SK-N-SH (cell line): ENCODE data around the gene SLC34A3. TPM values are rescaled to one million over a fixed set of nuclear protein-coding genes. Genes with fewer than 3 reads are reported as not detected.
A peak's percentile ranks its signal among the peaks of the same experiment; 100 is the strongest.

ENCODE experiments used
- CTCF ChIA-PET: fragments of 300-600, 350-600 bp; formaldehyde crosslinking; extraction: SDS; loops from one replicate; lab custom pipeline; 2021; lab: Yijun Ruan, JAX
- POLR2A ChIA-PET: fragments of 350-600 bp; sonication (Branson Sonifier 250); formaldehyde crosslinking; extraction: SDS; loops from one replicate; lab custom pipeline; 2020; ENCODE audit warnings: antibody characterized with exemption, inconsistent platforms; lab: Yijun Ruan, JAX
- DNase-seq: peaks from one replicate; pipeline ENCODE4 v3.0.0; 2012
- H2AFZ ChIP-seq: fragments of 200-600 bp; sonication (generic); 2 replicates; pipeline ENCODE4 v1.8.1; 2016; ENCODE audit warnings: antibody characterized with exemption, mild to moderate bottlenecking, low read depth
- H3F3A ChIP-seq: fragments of 200-600 bp; sonication (generic); replicated peaks from 2 replicates; pipeline ENCODE3; 2016; ENCODE audit warnings: antibody characterized with exemption, mild to moderate bottlenecking; ENCODE audit not compliant: insufficient read depth
- H3K27ac ChIP-seq, 2 experiments: fragments of 200-500 bp in 1 of 2; fragments of 200-600 bp in 1 of 2; sonication (Bioruptor generic) in 1 of 2; sonication (generic), shearing (Covaris generic) in 1 of 2; 2 replicates each; pipeline versions ENCODE4 v1.5.1 to v1.6.1; 2014 to 2016; ENCODE audit warnings: low read depth in 2 of 2, inconsistent platforms in 1 of 2, low read length in 1 of 2, mild to moderate bottlenecking in 1 of 2, mixed read lengths in 1 of 2
- H3K27me3 ChIP-seq: fragments of 200-600 bp; sonication (generic), shearing (Covaris generic); 2 replicates; pipeline ENCODE4 v1.6.1; 2016; ENCODE audit warnings: mixed run types; ENCODE audit not compliant: insufficient read depth
- H3K36me3 ChIP-seq, 2 experiments: fragments of 200-500 bp in 1 of 2; fragments of 200-600 bp in 1 of 2; sonication (Bioruptor generic) in 1 of 2; sonication (generic) in 1 of 2; replicated peaks in 1 of 2; 2 replicates each; pipeline versions ENCODE3 to v1.5.1; 2014 to 2016; ENCODE audit warnings: low read length in 1 of 2, mild to moderate bottlenecking in 1 of 2; ENCODE audit not compliant: insufficient read depth in 2 of 2, control insufficient read depth in 1 of 2
- H3K4me1 ChIP-seq, 2 experiments: fragments of 200-500 bp in 1 of 2; fragments of 200-600 bp in 1 of 2; sonication (Bioruptor generic) in 1 of 2; sonication (generic), shearing (Covaris generic) in 1 of 2; 2 replicates each; pipeline versions ENCODE4 v1.5.1 to v1.6.1; 2014 to 2016; ENCODE audit warnings: low read depth in 1 of 2, low read length in 1 of 2, mixed run types in 1 of 2; ENCODE audit not compliant: insufficient read depth in 2 of 2, control insufficient read depth in 1 of 2
- H3K4me2 ChIP-seq: fragments of 200-600 bp; sonication (generic), shearing (Covaris generic); 2 replicates; pipeline ENCODE4 v1.6.1; 2017; ENCODE audit warnings: mixed run types
- H3K4me3 ChIP-seq, 2 experiments: fragments of 200-500 bp in 1 of 2; fragments of 200-600 bp in 1 of 2; sonication (Bioruptor generic) in 1 of 2; sonication (generic), shearing (Covaris generic) in 1 of 2; 2 replicates each; pipeline versions ENCODE4 v1.5.1 to v1.8.1; 2014 to 2016; ENCODE audit warnings: low read depth in 2 of 2, inconsistent platforms in 1 of 2, low read length in 1 of 2, mild to moderate bottlenecking in 1 of 2, mixed read lengths in 1 of 2, moderate library complexity in 1 of 2
- H3K79me2 ChIP-seq: fragments of 200-600 bp; sonication (generic); 2 replicates; pipeline ENCODE4 v1.8.1; 2017; ENCODE audit warnings: mild to moderate bottlenecking; ENCODE audit not compliant: insufficient read depth
- H3K9ac ChIP-seq: fragments of 200-600 bp; sonication (generic); 2 replicates; pipeline ENCODE4 v1.6.1; 2017; ENCODE audit warnings: mixed run types
- H3K9me2 ChIP-seq: fragments of 200-600 bp; sonication (generic); 2 replicates; pipeline ENCODE4 v1.6.1; 2017; ENCODE audit warnings: mixed run types
- H3K9me3 ChIP-seq: fragments of 200-600 bp; sonication (generic); 2 replicates; pipeline ENCODE4 v1.6.1; 2017; ENCODE audit warnings: mixed run types, mild to moderate bottlenecking, moderate library complexity
- H4K20me1 ChIP-seq: fragments of 200-600 bp; sonication (generic); 2 replicates; pipeline ENCODE4 v1.6.1; 2017; ENCODE audit warnings: mild to moderate bottlenecking, mixed run types; ENCODE audit not compliant: insufficient read depth
- CHD2 ChIP-seq: fragments of 150-350 bp; IDR thresholded peaks from 2 replicates; pipeline ENCODE4 v1.6.1; 2018; ENCODE audit warnings: low read length; ENCODE audit not compliant: partially characterized antibody
- ELF1 ChIP-seq: IDR thresholded peaks from 2 replicates; pipeline ENCODE4 v1.4.0; 2012
- EP300 ChIP-seq, 2 experiments: IDR thresholded peaks; 2 replicates each; pipeline versions ENCODE4 v1.4.0 to v1.6.1; 2012; ENCODE audit warnings: borderline replicate concordance in 1 of 2, low read depth in 1 of 2, low read length in 1 of 2
- EZH2phosphoT487 ChIP-seq: fragments of 200-600 bp; sonication (generic); IDR thresholded peaks from 2 replicates; pipeline ENCODE4 v1.6.1; 2017; ENCODE audit warnings: low read depth, mixed run types, mild to moderate bottlenecking, antibody characterized with exemption, moderate library complexity, borderline replicate concordance
- FOSL2 ChIP-seq: IDR thresholded peaks from 2 replicates; pipeline ENCODE4 v1.4.0; 2012; ENCODE audit warnings: low read depth, mild to moderate bottlenecking, moderate library complexity, borderline replicate concordance
- FOXM1 ChIP-seq: IDR thresholded peaks from 2 replicates; pipeline ENCODE4 v1.4.0; 2012; ENCODE audit warnings: low read depth, mild to moderate bottlenecking
- GABPA ChIP-seq: IDR thresholded peaks from 2 replicates; pipeline ENCODE4 v1.4.0; 2012; ENCODE audit warnings: low read depth, mild to moderate bottlenecking
- GATA2 ChIP-seq: sonication (generic); formaldehyde crosslinking; IDR thresholded peaks from 2 replicates; pipeline ENCODE4 v1.5.0; 2020; ENCODE audit warnings: mild to moderate bottlenecking, missing genetic modification reagents
- JUND ChIP-seq: IDR thresholded peaks from 2 replicates; pipeline ENCODE4 v1.4.0; 2012
- MXI1 ChIP-seq: IDR thresholded peaks from 2 replicates; pipeline ENCODE4 v1.6.1; 2012; ENCODE audit warnings: mild to moderate bottlenecking, low read depth, low read length, improper control_type of control experiment
- RXRA ChIP-seq: IDR thresholded peaks from 2 replicates; pipeline ENCODE4 v1.4.0; 2012; ENCODE audit warnings: low read depth, mild to moderate bottlenecking, borderline replicate concordance
- TCF12 ChIP-seq: IDR thresholded peaks from 2 replicates; pipeline ENCODE4 v1.4.0; 2012
- YY1 ChIP-seq: IDR thresholded peaks from 2 replicates; pipeline ENCODE4 v1.4.0; 2012; ENCODE audit warnings: low read depth, mild to moderate bottlenecking
- WGBS: methylation state at CpG from one replicate; pipeline ENCODE4 v1.1.6; 2017; ENCODE audit warnings: low lambda C conversion rate; 5-methylcytosine and 5-hydroxymethylcytosine counted together
- polyA plus RNA-seq, 3 experiments: library from polyadenylated mRNA; depleted of rRNA; stranded (reverse); fragments of >200 nt; gene quantifications; 2 replicates each; pipeline ENCODE4 v1.2.3, GENCODE V29; 2012
- TF ChIP-seq, protein P1 (sequence below): IDR thresholded peaks from 2 replicates; pipeline ENCODE4 v1.6.1; 2012; ENCODE audit warnings: mild to moderate bottlenecking, low read depth, low read length, moderate library complexity
- TF ChIP-seq, protein P2 (sequence below): IDR thresholded peaks from 2 replicates; pipeline ENCODE4 v1.4.0; 2012; ENCODE audit warnings: low read depth

Gene SLC34A3
- polyA plus RNA-seq, 1 of the 3 experiments (the other 2 are of a cell fraction), result not detected

DNA sequence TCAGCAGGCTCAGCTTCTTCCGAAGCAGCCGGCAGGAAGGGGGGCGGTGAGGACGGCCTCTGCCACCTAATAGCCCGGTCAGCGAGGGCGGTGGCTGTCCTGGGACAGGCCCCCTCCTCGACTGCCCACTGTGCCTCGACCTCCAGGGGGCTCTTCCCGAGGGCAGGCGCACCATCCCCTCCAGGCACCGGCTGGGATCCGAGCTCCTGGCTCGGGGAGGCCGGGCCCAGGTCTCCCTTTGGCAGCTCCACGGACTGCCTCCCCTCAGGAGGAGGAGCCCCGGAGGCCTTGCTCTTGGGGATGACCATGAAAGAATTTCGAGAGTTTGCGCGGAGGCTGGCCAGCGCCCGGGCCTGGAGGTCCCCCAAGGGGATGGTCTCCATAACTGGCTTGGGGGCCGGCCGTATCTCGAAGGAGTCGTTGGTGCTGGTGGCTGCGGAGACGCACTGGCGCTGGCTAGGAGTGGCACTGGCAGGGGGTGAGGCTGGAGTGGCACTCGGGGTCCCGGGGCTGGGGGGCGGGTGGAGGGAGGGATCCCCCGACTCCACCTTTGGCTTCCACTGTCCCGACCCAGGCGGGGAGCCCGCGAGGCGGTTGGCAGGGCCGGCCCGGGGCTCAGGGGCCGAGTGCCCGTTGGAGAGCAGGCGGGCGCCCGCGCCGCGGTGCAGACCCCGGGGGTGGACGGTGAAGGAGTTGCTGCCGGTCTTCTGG, 31.1 kb upstream of the SLC34A3 start:
- WGBS, result 15% methylated on average over 17 of the region's 51 CpGs
- Histone ChIP-seq H3K9ac (no peak overlapping the region), H3K4me1 (peaks cover 15 to 41% of the 10 kb centered on the region in 2 experiments; a peak in 3 of 4 replicates), H3K27me3 (no peaks in the 10 kb centered on the region), H3K4me3 (peak overlapping the region; percentile 41 to 83; a peak in 2 of 4 replicates), H3K79me2 (peaks cover 72% of the 10 kb centered on the region), H3K27ac (no peak overlapping the region), H3K9me2 (no peaks in the 10 kb centered on the region), H4K20me1 (peaks cover 39% of the 10 kb centered on the region), H3K9me3 (no peaks in the 10 kb centered on the region), H3F3A (peaks cover 14% of the 10 kb centered on the region), H3K36me3 (no peaks in the 10 kb centered on the region), H2AFZ (no peak overlapping the region), H3K4me2 (peak overlapping the region; percentile 86)
- ChIA-PET POLR2A (interaction anchor here (0.6 to 2.5 kb wide), 3 partner anchors 11 to 367 kb away, joined by 4 to 20 read pairs (median 6); partner anchors contain the start of genes ANAPC2, SSNA1 and TUBB4B), CTCF (interaction anchor here (0.8 to 1.7 kb wide), 5 partner anchors 10 to 70 kb away, joined by 3 to 6 read pairs (median 3); partner anchors contain the start of genes RNF224 and TUBB4B)
- TF ChIP-seq EZH2phosphoT487 (no peak), GABPA (no peak), JUND (no peak)
- TF ChIP-seq, protein P1, sequence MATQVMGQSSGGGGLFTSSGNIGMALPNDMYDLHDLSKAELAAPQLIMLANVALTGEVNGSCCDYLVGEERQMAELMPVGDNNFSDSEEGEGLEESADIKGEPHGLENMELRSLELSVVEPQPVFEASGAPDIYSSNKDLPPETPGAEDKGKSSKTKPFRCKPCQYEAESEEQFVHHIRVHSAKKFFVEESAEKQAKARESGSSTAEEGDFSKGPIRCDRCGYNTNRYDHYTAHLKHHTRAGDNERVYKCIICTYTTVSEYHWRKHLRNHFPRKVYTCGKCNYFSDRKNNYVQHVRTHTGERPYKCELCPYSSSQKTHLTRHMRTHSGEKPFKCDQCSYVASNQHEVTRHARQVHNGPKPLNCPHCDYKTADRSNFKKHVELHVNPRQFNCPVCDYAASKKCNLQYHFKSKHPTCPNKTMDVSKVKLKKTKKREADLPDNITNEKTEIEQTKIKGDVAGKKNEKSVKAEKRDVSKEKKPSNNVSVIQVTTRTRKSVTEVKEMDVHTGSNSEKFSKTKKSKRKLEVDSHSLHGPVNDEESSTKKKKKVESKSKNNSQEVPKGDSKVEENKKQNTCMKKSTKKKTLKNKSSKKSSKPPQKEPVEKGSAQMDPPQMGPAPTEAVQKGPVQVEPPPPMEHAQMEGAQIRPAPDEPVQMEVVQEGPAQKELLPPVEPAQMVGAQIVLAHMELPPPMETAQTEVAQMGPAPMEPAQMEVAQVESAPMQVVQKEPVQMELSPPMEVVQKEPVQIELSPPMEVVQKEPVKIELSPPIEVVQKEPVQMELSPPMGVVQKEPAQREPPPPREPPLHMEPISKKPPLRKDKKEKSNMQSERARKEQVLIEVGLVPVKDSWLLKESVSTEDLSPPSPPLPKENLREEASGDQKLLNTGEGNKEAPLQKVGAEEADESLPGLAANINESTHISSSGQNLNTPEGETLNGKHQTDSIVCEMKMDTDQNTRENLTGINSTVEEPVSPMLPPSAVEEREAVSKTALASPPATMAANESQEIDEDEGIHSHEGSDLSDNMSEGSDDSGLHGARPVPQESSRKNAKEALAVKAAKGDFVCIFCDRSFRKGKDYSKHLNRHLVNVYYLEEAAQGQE, result no peak
- DNase-seq, result no peak

DNA sequence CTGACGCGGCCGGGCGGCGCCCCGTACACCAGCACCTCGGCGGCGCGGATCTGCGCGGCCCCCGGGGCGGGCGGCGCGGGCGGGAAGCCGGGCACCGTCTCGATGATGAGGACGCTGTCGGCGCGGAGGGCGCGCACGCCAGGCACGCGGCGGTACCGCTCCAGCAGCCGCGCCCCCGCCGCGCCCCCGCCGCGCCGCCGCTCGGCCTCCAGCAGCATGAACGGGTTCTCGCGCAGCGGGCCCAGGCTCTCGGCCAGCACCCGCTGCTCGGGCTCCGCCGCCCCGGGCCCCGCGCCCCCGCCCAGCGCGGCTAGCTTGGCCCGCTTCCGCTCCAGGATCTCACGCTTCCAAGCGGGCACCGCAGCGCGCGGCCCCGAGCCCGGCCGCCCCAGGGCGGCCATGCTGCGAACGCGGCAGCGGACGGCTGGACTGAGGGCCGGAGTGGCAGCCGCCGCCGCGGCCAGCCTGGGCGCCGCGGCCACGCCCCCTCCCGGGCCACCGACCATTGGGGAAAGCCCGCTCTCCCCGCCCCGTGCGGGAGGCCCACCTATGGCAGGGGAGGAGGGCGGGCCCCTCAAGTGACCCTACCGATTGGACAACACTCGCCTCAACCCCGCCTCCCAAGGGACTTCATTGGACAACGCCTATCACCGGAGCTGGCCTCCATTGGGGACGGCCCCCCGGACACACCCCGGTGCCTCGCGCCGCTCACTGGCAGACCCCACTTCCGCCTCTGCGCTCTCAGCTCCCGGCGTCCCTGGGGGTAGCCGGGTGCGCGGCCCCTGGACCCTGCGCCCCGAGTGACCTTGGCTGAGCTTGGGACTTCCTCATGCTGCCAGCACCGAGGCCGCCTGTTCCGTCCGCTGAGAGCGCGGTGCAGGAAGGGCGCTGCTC, 30.1 kb upstream of the SLC34A3 start, which contains the start of gene TPRN:
Gene TPRN, minus strand, starts transcription at position 431 of the 894 bp plus-strand sequence. Its CDS starts 30 bp downstream, at position 401.
- no peaks in the 10 kb centered on the region for H3K9me2 ChIP-seq
- peak within 1 kb of the TSS; percentile 66; the same call in 1 of the 2 replicates for H3K9ac ChIP-seq
- peak; percentile 100 for DNase-seq
- H3K4me3 ChIP-seq, result peak within 1 kb of the TSS; percentile 70 to 83
- peaks cover 14% of the 10 kb centered on the region for H3F3A ChIP-seq
- H3K36me3 ChIP-seq, result no peaks in the 10 kb centered on the region
- H3K27me3 ChIP-seq, result no peaks in the 10 kb centered on the region
- CTCF ChIA-PET, result interaction anchor here (0.9 to 1.4 kb wide), 5 partner anchors 22 to 171 kb away, joined by 3 to 6 read pairs (median 3); partner anchors contain the start of genes NRARP and UAP1L1
- peaks cover 15 to 45% of the 10 kb centered on the region in 2 experiments; a peak in 3 of 4 replicates for H3K4me1 ChIP-seq
- POLR2A ChIA-PET, result interaction anchor here (0.6 to 1.4 kb wide), 7 partner anchors 8 to 222 kb away, joined by 3 to 9 read pairs (median 5); partner anchors contain the start of gene SSNA1
- H3K79me2 ChIP-seq, result peaks cover 80% of the 10 kb centered on the region
- 0% methylated on average over 15 of the region's 118 CpGs for WGBS
- no peaks in the 10 kb centered on the region for H3K9me3 ChIP-seq
- peak within 1 kb of the TSS; percentile 46 to 87; a peak in 3 of 4 replicates for H3K27ac ChIP-seq
- peak within 1 kb of the TSS; percentile 99 for H3K4me2 ChIP-seq
- peaks cover 33% of the 10 kb centered on the region for H4K20me1 ChIP-seq
- peak within 1 kb of the TSS; percentile 83; the same call in 1 of the 2 replicates for H2AFZ ChIP-seq
- TF ChIP-seq FOXM1 (no peak), CHD2 (peak; percentile 80), ELF1 (peak; percentile 96), MXI1 (peak; percentile 54), RXRA (no peak), YY1 (peak; percentile 60; the same call in 1 of the 2 replicates), FOSL2 (no peak), GATA2 (CRISPR knock-in tag) (no peak), EP300 (IDR thresholded peaks at IDR 0.05; ENCODE audit: borderline replicate concordance in 1 of 2, low read depth in 1 of 2, low read length in 1 of 2) (no peak), TCF12 (no peak), JUND (no peak)
- TF ChIP-seq, protein P1, result peak; percentile 66
- TF ChIP-seq, protein P2, sequence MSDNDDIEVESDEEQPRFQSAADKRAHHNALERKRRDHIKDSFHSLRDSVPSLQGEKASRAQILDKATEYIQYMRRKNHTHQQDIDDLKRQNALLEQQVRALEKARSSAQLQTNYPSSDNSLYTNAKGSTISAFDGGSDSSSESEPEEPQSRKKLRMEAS, result no peak
